Measurements from ENCODE around the gene HS6ST2.

DNA sequence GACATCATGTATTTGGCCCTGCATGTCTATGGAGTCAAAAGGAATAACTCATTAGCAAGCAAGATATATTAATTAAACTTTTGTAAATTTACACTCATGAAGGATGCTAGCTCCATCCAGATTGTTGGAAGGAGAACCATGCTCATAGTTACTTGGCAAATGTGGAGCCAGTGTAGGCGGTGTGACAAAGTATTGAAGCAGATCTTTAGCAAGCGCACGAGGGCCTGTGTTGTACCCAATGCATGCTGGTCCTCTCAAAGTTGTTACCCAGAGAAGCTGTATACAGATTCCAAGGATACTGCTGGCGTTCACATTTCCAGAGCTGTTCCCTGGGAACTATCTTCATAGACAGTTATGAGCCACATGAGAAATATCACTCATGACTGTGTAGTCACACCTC, 273.2 kb downstream of the HS6ST2 start:
- no peak for TF ChIP-seq EZH2 (IDR thresholded peaks at IDR 0.05)
- TF ChIP-seq POLR2AphosphoS5 (IDR thresholded peaks at IDR 0.05; ENCODE audit: borderline replicate concordance, low read depth, low read length): no peak

All from SK-N-MC (cell line).